ENCODE measurements around the gene NPAS3. TPM values are rescaled to one million over a fixed set of nuclear protein-coding genes. Genes with fewer than 3 reads are reported as not detected.

Gene NPAS3
- total and polyA plus RNA-seq, 2 of the 8 experiments (the other 6 are each of a cell fraction or from before 2014, with no cell fraction given): 0.11 to 0.60 TPM

DNA sequence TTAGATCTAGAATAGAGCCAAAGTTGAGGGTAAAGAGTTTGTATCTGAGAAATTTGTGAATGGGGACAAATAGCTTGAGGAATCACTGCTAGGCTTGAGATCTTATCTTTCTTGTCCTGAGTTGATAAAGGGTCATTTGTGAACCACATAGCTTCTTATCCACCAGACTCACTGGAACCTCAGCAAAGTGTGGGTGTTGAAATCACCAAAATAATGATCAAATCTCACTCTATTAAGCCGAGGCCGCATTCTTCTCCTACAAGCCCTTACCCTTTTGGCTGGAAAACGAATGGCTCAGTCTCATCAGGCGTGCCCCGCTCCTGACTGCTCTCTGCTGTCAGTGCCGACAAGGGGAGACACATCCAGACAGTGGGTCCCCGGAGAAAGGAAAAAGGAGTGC lies 771.6 kb downstream of the NPAS3 start:
- H3K4me3 ChIP-seq (ENCODE audit: extremely low read depth in 1 of 4, insufficient read depth in 2 of 4, low read depth in 3 of 4, low read length in 4 of 4): no peak overlapping the region
- H4K20me1 ChIP-seq (replicated peaks in 1 of 2; ENCODE audit: control insufficient read depth in 1 of 2, insufficient read depth in 2 of 2, low read length in 2 of 2): no peaks in the 10 kb centered on the region
- no peak overlapping the region for H4K91ac ChIP-seq (replicated peaks; ENCODE audit: insufficient read length, low read length)
- no peak overlapping the region; the same call in 1 of the 2 replicates for H3K18ac ChIP-seq (ENCODE audit: extremely low read depth, low read length)
- no peak overlapping the region for H2BK5ac ChIP-seq (ENCODE audit: low read depth, low read length)
- H2BK20ac ChIP-seq (ENCODE audit: low read length): no peak overlapping the region
- peaks cover 0 to 7% (median 0%) of the 10 kb centered on the region in 4 experiments; a peak in 2 of 7 replicates for H3K4me1 ChIP-seq (replicated peaks in 1 of 4; ENCODE audit: control insufficient read depth in 3 of 4, insufficient read depth in 4 of 4, low read length in 3 of 4)
- no peak overlapping the region for H4K5ac ChIP-seq (ENCODE audit: insufficient read length, low read depth, low read length)
- no peak for FAIRE-seq
- no peak overlapping the region for H3K4ac ChIP-seq (replicated peaks; ENCODE audit: insufficient read length, low read depth, low read length)
- WGBS, 2 experiments (ENCODE audit: extremely low coverage in 1 of 2, insufficient coverage in 1 of 2, insufficient read length in 1 of 2, insufficient replicate concordance in 2 of 2, low coverage in 1 of 2, low lambda C conversion rate in 2 of 2, missing lambda C conversion rate in 1 of 2): 93% methylated on average over 7 of the region's 7 CpGs; no CpG with 5 or more reads in 1 of the 2 experiments
- H2BK120ac ChIP-seq (replicated peaks; ENCODE audit: low read depth, low read length): no peak overlapping the region
- POLR2A ChIA-PET (ENCODE audit: partially characterized antibody): no interaction called here
- no peak overlapping the region for H2BK12ac ChIP-seq (ENCODE audit: low read depth, low read length)
- no peaks in the 10 kb centered on the region for H3K23me2 ChIP-seq (ENCODE audit: low read depth, low read length)
- H3K27ac ChIP-seq (ENCODE audit: low read depth, low read length): no peak overlapping the region
- H3K23ac ChIP-seq (ENCODE audit: insufficient read length): no peak overlapping the region
- CTCF ChIA-PET (ENCODE audit: partially characterized antibody): interaction anchor here (1.4 kb wide), 1 partner anchor 9 kb away, joined by 3 read pairs; no protein-coding TSS in a partner anchor
- no peak overlapping the region for H3K14ac ChIP-seq (ENCODE audit: insufficient read length)
- H3K56ac ChIP-seq (replicated peaks; ENCODE audit: insufficient read length, low read depth, low read length): no peak overlapping the region
- H2AK5ac ChIP-seq (ENCODE audit: low read depth, low read length): no peak overlapping the region
- no peaks in the 10 kb centered on the region for H3K27me3 ChIP-seq (replicated peaks in 1 of 4; ENCODE audit: control insufficient read depth in 3 of 4, extremely low read depth in 1 of 4, insufficient read depth in 3 of 4, low read length in 3 of 4)
- no peaks in the 10 kb centered on the region for H3K9me3 ChIP-seq (ENCODE audit: insufficient read depth in 2 of 2, low read depth in 1 of 2, low read length in 1 of 2)
- no peak for DNase-seq (ENCODE audit: low read depth in 1 of 2, low spot score in 2 of 2)
- H3K79me2 ChIP-seq (ENCODE audit: control insufficient read depth in 1 of 2, insufficient read depth in 2 of 2, low read length in 2 of 2): no peaks in the 10 kb centered on the region
- H3K36me3 ChIP-seq (ENCODE audit: control insufficient read depth in 2 of 4, insufficient read depth in 4 of 4, low read length in 3 of 4): no peaks in the 10 kb centered on the region
- no peak overlapping the region for H3K4me2 ChIP-seq (ENCODE audit: insufficient read depth in 1 of 2, low read depth in 2 of 2, low read length in 2 of 2)
- no peaks in the 10 kb centered on the region for H3K79me1 ChIP-seq (ENCODE audit: low read depth, low read length)
- H3K9ac ChIP-seq (replicated peaks in 1 of 4; ENCODE audit: extremely low read depth in 1 of 4, low read depth in 3 of 4, low read length in 3 of 4): no peak overlapping the region
- no peak overlapping the region; the same call in 1 of the 2 replicates for H2AFZ ChIP-seq (ENCODE audit: low read length)
- no peak overlapping the region for H4K8ac ChIP-seq (ENCODE audit: extremely low read depth, insufficient read depth, low read length)
- no peak overlapping the region for H2BK15ac ChIP-seq (ENCODE audit: low read length)
- TF ChIP-seq TCF12 (IDR thresholded peaks at IDR 0.05; ENCODE audit: low read depth, low read length): no peak
- TF ChIP-seq SIRT6 (IDR thresholded peaks at IDR 0.05; ENCODE audit: low read length): no peak
- TF ChIP-seq CTBP2 (IDR thresholded peaks at IDR 0.05; ENCODE audit: borderline replicate concordance, insufficient read depth, insufficient read length, low read length): no peak
- TF ChIP-seq KDM5A (IDR thresholded peaks at IDR 0.05; ENCODE audit: low read length): no peak
- TF ChIP-seq, protein P1, sequence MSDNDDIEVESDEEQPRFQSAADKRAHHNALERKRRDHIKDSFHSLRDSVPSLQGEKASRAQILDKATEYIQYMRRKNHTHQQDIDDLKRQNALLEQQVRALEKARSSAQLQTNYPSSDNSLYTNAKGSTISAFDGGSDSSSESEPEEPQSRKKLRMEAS (IDR thresholded peaks at IDR 0.05): no peak
- TF ChIP-seq PHF8 (conservative IDR thresholded peaks at IDR 0.05; ENCODE audit: low read depth, low read length): no peak
- TF ChIP-seq CHD2 (IDR thresholded peaks at IDR 0.05; ENCODE audit: low read length): no peak

Data from H1 (cell line).